GM21390 (cell line): Measurements from ENCODE around the gene SEPTIN12.
"Not testable (repeated sequence)": the region's sequence is repeated elsewhere in the genome, so short reads cannot be mapped to it uniquely, and the experiment has no call there.

Experiments used
- ATAC-seq: cut with Tn5 transposase; IDR thresholded peaks from one replicate; pipeline ENCODE4 v1.9.1; 2021; ENCODE audit not compliant: unreplicated experiment

The SEPTIN12 gene

GRCh38 chr16:4760221-4760910 is 27.8 kb downstream of the SEPTIN12 start:
- ATAC-seq: no peak

DNA sequence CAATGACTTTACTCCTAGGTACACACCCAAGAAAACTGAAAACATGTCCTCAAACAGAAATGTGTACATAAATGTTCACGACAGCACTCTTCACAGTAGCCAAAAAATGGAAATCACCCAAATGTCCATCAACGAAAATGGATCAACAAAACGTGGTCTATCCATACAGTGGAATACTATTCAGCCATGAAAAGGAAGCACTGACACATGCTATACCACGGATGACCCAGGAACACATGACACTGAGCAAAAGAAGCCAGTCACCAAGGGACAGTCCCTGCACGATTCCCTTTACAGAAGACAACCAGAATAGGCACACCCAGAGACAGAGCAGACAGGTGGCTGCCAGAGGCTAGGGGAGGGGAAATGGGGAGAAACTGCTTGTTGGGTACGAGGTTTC is 32.5 kb downstream of the SEPTIN12 start:
- no peak for ATAC-seq

DNA sequence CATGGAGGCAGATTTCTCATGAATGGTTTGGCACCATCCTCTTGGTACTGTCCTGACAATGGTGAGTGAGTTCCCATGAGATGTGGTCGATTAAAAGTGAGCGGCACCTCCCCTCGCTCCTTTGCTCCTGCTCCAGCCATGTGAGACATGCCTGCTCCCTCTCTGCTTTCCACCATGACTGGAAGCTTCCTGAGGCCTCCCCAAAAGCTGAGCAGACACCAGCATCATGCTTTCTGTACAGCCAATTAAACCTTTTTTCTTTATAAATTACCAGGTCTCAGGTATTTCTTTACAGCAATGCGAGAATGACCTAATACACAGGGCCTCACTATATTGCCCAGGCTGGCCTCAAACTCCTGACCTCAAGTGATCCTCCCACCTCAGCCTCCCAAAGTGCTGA is 33.3 kb downstream of the SEPTIN12 start:
- no peak for ATAC-seq

DNA sequence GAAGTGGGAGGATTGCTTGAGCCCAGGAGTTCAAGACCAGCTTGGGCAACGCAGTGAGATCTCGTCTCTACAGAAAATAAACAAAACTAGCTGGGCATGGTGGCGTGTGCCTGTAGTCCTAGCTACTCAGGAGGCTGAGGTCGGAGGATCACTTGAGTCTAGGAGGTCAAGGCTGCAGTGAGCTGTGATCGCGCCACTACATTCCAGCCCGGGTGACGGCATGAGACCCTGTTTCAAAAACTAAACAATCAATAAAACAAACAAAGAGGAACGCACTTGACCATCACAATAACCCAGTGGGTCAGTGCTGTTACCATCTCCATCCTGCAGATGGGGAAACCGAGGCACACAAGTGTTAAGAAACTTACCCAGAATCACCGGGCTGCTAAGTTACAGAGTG is 34.9 kb downstream of the SEPTIN12 start:
- ATAC-seq: no peak

DNA sequence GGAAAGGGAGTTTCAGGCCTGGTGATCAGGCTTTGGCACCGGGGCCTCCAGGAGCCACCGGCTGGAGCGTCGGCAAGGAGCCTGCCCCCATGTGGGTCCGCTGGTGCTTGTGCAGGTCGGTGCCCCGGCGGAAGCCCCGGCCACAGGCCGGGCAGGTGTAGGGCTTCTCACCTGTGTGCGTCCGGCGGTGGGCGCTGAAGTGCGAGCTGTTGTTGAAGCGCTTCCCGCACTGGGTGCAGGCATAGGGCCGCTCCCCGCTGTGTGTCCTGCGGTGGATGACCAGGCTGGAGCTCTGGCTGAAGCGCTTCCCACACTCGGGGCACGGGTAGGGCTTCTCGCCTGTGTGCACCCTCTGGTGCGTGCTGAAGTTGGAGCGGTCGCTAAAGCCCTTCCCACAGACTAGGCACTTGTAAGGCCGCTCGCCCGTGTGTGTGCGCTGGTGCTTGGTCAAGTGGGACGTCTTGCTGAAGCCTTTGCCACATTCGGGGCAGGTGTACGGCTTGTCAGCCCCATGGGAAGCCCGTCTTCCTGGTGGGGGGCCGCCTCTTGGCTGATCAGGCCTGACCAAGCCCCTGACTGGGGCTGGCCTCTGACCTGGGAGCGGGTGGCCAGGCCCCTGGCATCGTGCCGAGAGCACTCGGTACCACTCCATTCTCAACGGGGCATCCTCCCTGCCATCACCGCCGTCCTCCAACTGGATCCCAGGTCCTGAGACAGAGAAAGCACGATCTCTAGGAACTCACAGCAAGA is 35.6 kb downstream of the SEPTIN12 start:
- ATAC-seq: no peak

GRCh38 chr16:4750896-4751295 is 37.2 kb downstream of the SEPTIN12 start:
- no peak for ATAC-seq

GRCh38 chr16:4749700-4750257 is 38.4 kb downstream of the SEPTIN12 start:
- no peak for ATAC-seq

DNA sequence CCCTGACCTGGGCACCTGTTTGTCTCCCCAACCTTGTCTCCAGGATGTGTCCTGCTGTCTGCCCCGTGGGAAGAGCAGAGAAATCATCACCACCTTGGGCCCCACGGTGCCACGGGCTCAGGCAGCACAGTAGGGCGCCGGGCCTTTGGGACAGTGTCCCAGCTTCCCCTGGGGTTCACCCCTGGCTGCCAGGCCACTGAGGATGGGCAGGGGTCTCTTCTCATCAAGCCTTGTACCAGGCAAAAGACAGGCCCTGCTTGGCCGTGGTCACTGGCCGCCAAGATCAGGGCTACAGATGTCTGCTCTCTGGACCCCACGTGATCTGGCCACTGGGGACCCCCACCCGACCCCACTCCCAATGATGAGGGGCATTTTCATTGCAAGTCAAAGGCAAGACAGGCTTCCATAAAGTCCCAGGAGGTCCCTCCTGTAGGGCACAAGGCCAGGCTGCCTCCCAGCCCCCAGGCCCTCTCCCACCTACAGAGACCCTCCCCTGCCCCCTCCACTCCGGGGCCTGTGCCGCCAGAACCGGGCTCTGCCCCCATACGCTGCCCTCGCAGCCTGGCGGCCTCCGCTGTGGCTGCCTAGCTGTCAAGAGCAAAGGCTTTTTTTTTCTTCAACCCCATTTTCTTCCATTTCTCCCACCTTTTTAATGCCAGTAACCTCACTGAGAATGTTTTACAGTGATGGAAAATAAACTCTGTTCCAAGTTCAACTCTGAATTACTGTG is 39.3 kb downstream of the SEPTIN12 start:
- ATAC-seq: no peak

GRCh38 chr16:4747906-4748681 is 40.1 kb downstream of the SEPTIN12 start:
- no peak for ATAC-seq

GRCh38 chr16:4746991-4747574 is 41.1 kb downstream of the SEPTIN12 start:
- ATAC-seq: no peak

- ATAC-seq: no peak
Observed at GRCh38 chr16:4746215-4746614, 41.9 kb downstream of the SEPTIN12 start.

GRCh38 chr16:4745274-4745569 is 42.9 kb downstream of the SEPTIN12 start:
- ATAC-seq: no peak

DNA sequence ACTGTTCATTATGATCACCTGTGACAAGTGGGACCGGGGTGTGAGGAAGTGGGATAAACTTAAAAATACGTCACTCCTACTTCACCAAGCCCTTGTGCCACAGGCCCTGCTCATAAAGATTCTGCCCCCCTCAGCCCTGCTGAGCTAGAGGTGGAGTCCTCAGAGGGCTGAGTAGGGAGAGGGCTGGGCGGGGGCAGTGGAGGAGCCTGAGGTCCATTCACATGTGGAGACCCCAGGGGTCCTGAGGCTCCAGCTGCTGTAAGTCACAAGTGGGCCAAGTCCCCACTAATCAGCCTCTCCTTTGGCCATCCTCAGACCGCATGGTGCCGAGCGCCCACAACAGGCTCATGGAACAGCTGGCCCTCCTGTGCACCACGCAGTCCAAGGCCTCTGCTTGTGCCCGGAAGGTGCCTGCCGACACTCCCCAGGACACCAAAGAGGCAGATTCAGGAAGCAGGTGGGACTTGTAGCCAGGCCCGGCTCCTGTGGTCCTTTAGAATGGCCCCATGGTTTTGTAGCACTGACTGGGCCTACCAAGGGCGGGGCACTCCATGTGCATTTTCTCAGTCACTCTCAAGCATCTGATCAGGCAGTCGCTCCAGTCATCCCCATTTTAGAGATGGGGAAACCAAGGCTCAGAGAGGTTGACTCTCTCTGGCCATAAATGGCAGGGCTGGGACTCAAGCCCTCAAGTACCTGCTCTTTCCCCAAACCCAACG is 43.4 kb downstream of the SEPTIN12 start:
- no peak for ATAC-seq

DNA sequence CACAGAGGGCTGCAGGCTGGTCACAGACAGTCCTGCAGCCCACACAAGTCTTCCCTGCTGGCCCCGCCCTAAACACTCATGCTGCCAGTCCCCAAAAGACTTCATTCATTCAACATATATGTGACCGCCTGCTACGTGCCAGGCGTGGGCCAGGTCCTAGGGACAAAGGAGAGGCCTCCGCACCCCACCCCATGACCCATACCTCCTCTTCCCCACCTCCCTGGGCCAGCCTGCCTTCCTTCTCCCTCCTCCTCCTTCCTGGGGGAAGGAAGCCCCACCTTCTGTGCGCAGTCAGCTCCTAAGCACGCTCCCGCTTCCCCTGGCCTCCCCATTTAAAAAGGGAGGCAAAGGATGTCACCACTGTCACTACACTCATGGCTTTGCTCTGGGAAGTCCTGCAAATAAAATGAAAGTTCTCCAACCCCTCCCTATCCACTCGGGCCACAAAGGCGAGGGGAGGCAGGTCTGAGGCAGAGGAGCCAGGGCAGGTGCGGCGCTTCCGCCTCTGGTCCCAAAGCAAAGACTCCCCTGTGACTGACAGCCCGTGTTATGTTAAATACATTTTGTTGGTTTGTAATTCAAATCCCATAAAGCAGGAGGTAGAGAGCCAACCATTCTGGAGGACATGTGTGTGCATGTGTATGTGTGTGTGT is 44.8 kb downstream of the SEPTIN12 start:
- no peak for ATAC-seq

DNA sequence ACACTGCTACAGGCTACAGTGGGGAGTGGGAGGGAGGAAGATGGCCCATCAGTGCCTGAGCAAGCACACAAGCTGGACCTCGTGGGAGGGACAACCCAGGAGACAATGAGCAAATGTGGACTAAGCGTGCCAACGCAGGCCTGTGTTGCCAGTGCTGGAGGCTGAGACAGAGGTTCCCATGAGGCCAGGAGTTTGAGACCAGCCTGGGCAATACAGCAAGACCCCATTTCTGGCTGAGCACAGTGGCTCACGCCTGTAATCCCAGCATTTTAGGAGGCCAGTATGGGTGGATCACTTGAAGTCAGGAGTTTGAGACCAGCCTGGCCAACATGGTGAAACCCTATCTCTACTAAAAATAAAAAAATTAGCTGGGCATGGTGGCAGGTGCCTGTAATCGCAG is 49.8 kb downstream of the SEPTIN12 start:
- ATAC-seq: not testable (repeated sequence)

DNA sequence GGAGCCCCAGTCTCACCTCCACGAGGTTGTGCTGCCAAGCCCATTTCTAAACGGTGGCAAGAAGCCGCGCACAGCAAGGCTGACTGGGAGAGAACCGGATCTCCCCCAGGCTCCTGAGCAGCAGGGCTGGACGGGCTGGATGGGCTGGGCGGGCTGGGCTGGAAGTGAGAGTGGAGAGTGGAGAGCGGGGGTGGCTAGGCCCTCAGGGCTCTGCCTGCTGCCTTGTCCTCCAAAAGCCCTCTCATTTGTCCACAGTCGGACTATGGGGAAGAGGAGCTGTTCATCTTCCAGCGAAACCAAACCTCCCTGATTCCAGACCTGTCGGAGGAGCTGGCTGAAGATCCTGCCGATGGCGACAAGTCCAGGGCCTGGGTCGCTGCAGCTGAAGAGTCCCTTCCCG is 50.6 kb downstream of the SEPTIN12 start:
- no peak for ATAC-seq

- no peak for ATAC-seq
Observed at GRCh38 chr16:4736546-4736945, 51.6 kb downstream of the SEPTIN12 start.

- ATAC-seq: peak; percentile 59
Observed at GRCh38 chr16:4734730-4735535, 53.2 kb downstream of the SEPTIN12 start.
